ENCODE results near the gene SRC. TPM values are rescaled to one million over a fixed set of nuclear protein-coding genes. Genes with fewer than 3 reads are reported as not detected.

SRC gene
- total and polyA plus RNA-seq, 2 of the 8 experiments (the other 6 are each of a cell fraction or from before 2014, with no cell fraction given): 27.6 to 28.8 TPM

- Histone ChIP-seq H3K9ac (replicated peaks in 1 of 4; ENCODE audit: extremely low read depth in 1 of 4, low read depth in 3 of 4, low read length in 3 of 4) (no peak overlapping the region), H3K79me1 (ENCODE audit: low read depth, low read length) (peaks cover 27% of the 10 kb centered on the region), H3K18ac (ENCODE audit: extremely low read depth, low read length) (no peak overlapping the region), H4K20me1 (replicated peaks in 1 of 2; ENCODE audit: control insufficient read depth in 1 of 2, insufficient read depth in 2 of 2, low read length in 2 of 2) (peaks cover 0 to 12% of the 10 kb centered on the region in 2 experiments), H2BK20ac (ENCODE audit: low read length) (no peak overlapping the region), H3K27me3 (replicated peaks in 1 of 4; ENCODE audit: control insufficient read depth in 3 of 4, extremely low read depth in 1 of 4, insufficient read depth in 3 of 4, low read length in 3 of 4) (no peaks in the 10 kb centered on the region), H3K4me1 (replicated peaks in 1 of 4; ENCODE audit: control insufficient read depth in 3 of 4, insufficient read depth in 4 of 4, low read length in 3 of 4) (peaks cover 0 to 6% (median 0%) of the 10 kb centered on the region in 4 experiments; a peak in 2 of 7 replicates), H2BK5ac (ENCODE audit: low read depth, low read length) (no peak overlapping the region), H3K4me2 (ENCODE audit: insufficient read depth in 1 of 2, low read depth in 2 of 2, low read length in 2 of 2) (no peak overlapping the region), H3K14ac (ENCODE audit: insufficient read length) (no peak overlapping the region), H3K79me2 (ENCODE audit: control insufficient read depth in 1 of 2, insufficient read depth in 2 of 2, low read length in 2 of 2) (peaks cover 0 to 41% of the 10 kb centered on the region in 2 experiments; a peak in 2 of 4 replicates), H3K36me3 (ENCODE audit: control insufficient read depth in 2 of 4, insufficient read depth in 4 of 4, low read length in 3 of 4) (peaks cover 0 to 10% (median 5%) of the 10 kb centered on the region in 4 experiments; a peak in 5 of 8 replicates), H2AFZ (ENCODE audit: low read length) (no peak overlapping the region), H2BK120ac (replicated peaks; ENCODE audit: low read depth, low read length) (no peak overlapping the region), H4K8ac (ENCODE audit: extremely low read depth, insufficient read depth, low read length) (no peak overlapping the region; the same call in 1 of the 2 replicates), H3K56ac (replicated peaks; ENCODE audit: insufficient read length, low read depth, low read length) (no peak overlapping the region), H3K23ac (ENCODE audit: insufficient read length) (no peak overlapping the region), H3K9me3 (ENCODE audit: insufficient read depth in 2 of 2, low read depth in 1 of 2, low read length in 1 of 2) (no peaks in the 10 kb centered on the region), H3K23me2 (ENCODE audit: low read depth, low read length) (no peaks in the 10 kb centered on the region), H2BK12ac (ENCODE audit: low read depth, low read length) (no peak overlapping the region), H2BK15ac (ENCODE audit: low read length) (no peak overlapping the region), H3K4me3 (ENCODE audit: extremely low read depth in 1 of 4, insufficient read depth in 2 of 4, low read depth in 3 of 4, low read length in 4 of 4) (no peak overlapping the region), H2AK5ac (ENCODE audit: low read depth, low read length) (no peak overlapping the region), H4K91ac (replicated peaks; ENCODE audit: insufficient read length, low read length) (no peak overlapping the region), H3K4ac (replicated peaks; ENCODE audit: insufficient read length, low read depth, low read length) (no peak overlapping the region), H3K27ac (ENCODE audit: low read depth, low read length) (no peak overlapping the region), H4K5ac (ENCODE audit: insufficient read length, low read depth, low read length) (no peak overlapping the region)
- 93% methylated on average over 7 of the region's 8 CpGs; no CpG with 5 or more reads in 1 of the 2 experiments for WGBS, 2 experiments (ENCODE audit: extremely low coverage in 1 of 2, insufficient coverage in 1 of 2, insufficient read length in 1 of 2, insufficient replicate concordance in 2 of 2, low coverage in 1 of 2, low lambda C conversion rate in 2 of 2, missing lambda C conversion rate in 1 of 2)
- ChIA-PET POLR2A (ENCODE audit: partially characterized antibody) (interaction anchor here (0.6 to 0.7 kb wide), 2 partner anchors 12 to 182 kb away, joined by 3 read pairs; partner anchors contain the start of genes MROH8 and RPN2), CTCF (ENCODE audit: partially characterized antibody) (interaction anchor here (0.6 to 1.1 kb wide), 6 partner anchors 8 to 1901 kb away, joined by 3 to 4 read pairs (median 3); no protein-coding TSS in a partner anchor)
- FAIRE-seq: no peak
- no peak for DNase-seq (ENCODE audit: low read depth in 1 of 2, low spot score in 2 of 2)
- no peak for TF ChIP-seq CTBP2 (IDR thresholded peaks at IDR 0.05; ENCODE audit: borderline replicate concordance, insufficient read depth, insufficient read length, low read length)
- TF ChIP-seq CBX5 (IDR thresholded peaks at IDR 0.05; ENCODE audit: low read depth, low read length): no peak
- TF ChIP-seq JUND (IDR thresholded peaks at IDR 0.05; ENCODE audit: low read length): no peak
- TF ChIP-seq EZH2 (IDR thresholded peaks at IDR 0.05; ENCODE audit: low read depth, low read length, severe bottlenecking): no peak
- no peak for TF ChIP-seq MAX (IDR thresholded peaks at IDR 0.05)
- no peak for TF ChIP-seq SP1 (IDR thresholded peaks at IDR 0.05; ENCODE audit: low read depth, low read length)
- TF ChIP-seq GTF2F1 (IDR thresholded peaks at IDR 0.05; ENCODE audit: borderline replicate concordance, low read depth, low read length): no peak
- TF ChIP-seq HDAC2 (IDR thresholded peaks at IDR 0.05; ENCODE audit: borderline replicate concordance in 1 of 2, low read depth in 2 of 2, low read length in 2 of 2): no peak
- no peak for TF ChIP-seq GABPA (IDR thresholded peaks at IDR 0.05; ENCODE audit: borderline replicate concordance, insufficient read depth, low read length)
- TF ChIP-seq CREB1 (IDR thresholded peaks at IDR 0.05): no peak
- TF ChIP-seq HDAC6 (IDR thresholded peaks at IDR 0.05; ENCODE audit: low read depth, low read length): no peak
- TF ChIP-seq TAF1 (IDR thresholded peaks at IDR 0.05; ENCODE audit: low read depth, low read length): no peak
- no peak for TF ChIP-seq SIX5 (IDR thresholded peaks at IDR 0.05; ENCODE audit: low read depth, low read length)
- no peak for TF ChIP-seq POLR2AphosphoS5 (IDR thresholded peaks at IDR 0.05; ENCODE audit: low read depth, low read length)
These were observed 15.4 kb downstream of the SRC start for GRCh38 chr20:37361336-37361735.

All from H1 (cell line).